Measurements from ENCODE around the gene OR10J1.

Gene OR10J1

GRCh38 chr1:159439422-159439821 is at the start of gene OR10J1:
OR10J1 (plus strand) TSS chr1:159439722; CDS start chr1:159439792, 70 bp downstream.
- no peaks in the 10 kb centered on the region for H3K27me3 ChIP-seq (replicated peaks; ENCODE audit: control insufficient read depth, insufficient read depth, low read length)
- H3K9me3 ChIP-seq (ENCODE audit: control insufficient read depth, low read length), result no peaks in the 10 kb centered on the region
- no peak within 1 kb of the TSS for H3K4me3 ChIP-seq (ENCODE audit: low read length)
- no peaks in the 10 kb centered on the region for H3K36me3 ChIP-seq (ENCODE audit: control insufficient read depth, insufficient read depth, low read length, severe bottlenecking)
- H3K9ac ChIP-seq (ENCODE audit: low read length), result no peak within 1 kb of the TSS
- H3K4me1 ChIP-seq (ENCODE audit: control insufficient read depth, insufficient read depth, low read length), result no peaks in the 10 kb centered on the region
- no peak for DNase-seq (ENCODE audit: low read depth)

GRCh38 chr1:159406821-159407220 is 32.7 kb upstream of the OR10J1 start:
- no peak for DNase-seq (ENCODE audit: low read depth)
- H3K4me1 ChIP-seq (ENCODE audit: control insufficient read depth, insufficient read depth, low read length), result no peaks in the 10 kb centered on the region
- no peak overlapping the region for H3K4me3 ChIP-seq (ENCODE audit: low read length)
- H3K9ac ChIP-seq (ENCODE audit: low read length), result no peak overlapping the region
- H3K27me3 ChIP-seq (replicated peaks; ENCODE audit: control insufficient read depth, insufficient read depth, low read length), result no peaks in the 10 kb centered on the region
- no peaks in the 10 kb centered on the region for H3K9me3 ChIP-seq (ENCODE audit: control insufficient read depth, low read length)
- H3K36me3 ChIP-seq (ENCODE audit: control insufficient read depth, insufficient read depth, low read length, severe bottlenecking), result no peaks in the 10 kb centered on the region

GRCh38 chr1:159408862-159409400 is 30.6 kb upstream of the OR10J1 start:
- Histone ChIP-seq H3K36me3 (ENCODE audit: control insufficient read depth, insufficient read depth, low read length, severe bottlenecking) (no peaks in the 10 kb centered on the region), H3K27me3 (replicated peaks; ENCODE audit: control insufficient read depth, insufficient read depth, low read length) (no peaks in the 10 kb centered on the region), H3K9me3 (ENCODE audit: control insufficient read depth, low read length) (no peaks in the 10 kb centered on the region), H3K4me3 (ENCODE audit: low read length) (no peak overlapping the region), H3K4me1 (ENCODE audit: control insufficient read depth, insufficient read depth, low read length) (no peaks in the 10 kb centered on the region), H3K9ac (ENCODE audit: low read length) (no peak overlapping the region)
- DNase-seq (ENCODE audit: low read depth), result no peak

- Histone ChIP-seq H3K9me3 (ENCODE audit: control insufficient read depth, low read length) (peaks cover 9% of the 10 kb centered on the region), H3K4me1 (ENCODE audit: control insufficient read depth, insufficient read depth, low read length) (no peaks in the 10 kb centered on the region), H3K4me3 (ENCODE audit: low read length) (no peak overlapping the region), H3K36me3 (ENCODE audit: control insufficient read depth, insufficient read depth, low read length, severe bottlenecking) (no peaks in the 10 kb centered on the region), H3K9ac (ENCODE audit: low read length) (no peak overlapping the region), H3K27me3 (replicated peaks; ENCODE audit: control insufficient read depth, insufficient read depth, low read length) (no peaks in the 10 kb centered on the region)
- DNase-seq (ENCODE audit: low read depth), result no peak
Observed at GRCh38 chr1:159421821-159422220, 17.7 kb upstream of the OR10J1 start.

GRCh38 chr1:159428536-159428935 is 11.0 kb upstream of the OR10J1 start:
- H3K36me3 ChIP-seq (ENCODE audit: control insufficient read depth, insufficient read depth, low read length, severe bottlenecking), result no peaks in the 10 kb centered on the region
- DNase-seq (ENCODE audit: low read depth), result no peak
- no peaks in the 10 kb centered on the region for H3K27me3 ChIP-seq (replicated peaks; ENCODE audit: control insufficient read depth, insufficient read depth, low read length)
- no peak overlapping the region for H3K9ac ChIP-seq (ENCODE audit: low read length)
- no peaks in the 10 kb centered on the region for H3K4me1 ChIP-seq (ENCODE audit: control insufficient read depth, insufficient read depth, low read length)
- no peaks in the 10 kb centered on the region for H3K9me3 ChIP-seq (ENCODE audit: control insufficient read depth, low read length)
- H3K4me3 ChIP-seq (ENCODE audit: low read length), result no peak overlapping the region

GRCh38 chr1:159429074-159429861 is 10.3 kb upstream of the OR10J1 start:
- no peak overlapping the region for H3K9ac ChIP-seq (ENCODE audit: low read length)
- no peaks in the 10 kb centered on the region for H3K36me3 ChIP-seq (ENCODE audit: control insufficient read depth, insufficient read depth, low read length, severe bottlenecking)
- no peaks in the 10 kb centered on the region for H3K9me3 ChIP-seq (ENCODE audit: control insufficient read depth, low read length)
- no peak overlapping the region for H3K4me3 ChIP-seq (ENCODE audit: low read length)
- H3K27me3 ChIP-seq (replicated peaks; ENCODE audit: control insufficient read depth, insufficient read depth, low read length), result no peaks in the 10 kb centered on the region
- H3K4me1 ChIP-seq (ENCODE audit: control insufficient read depth, insufficient read depth, low read length), result no peaks in the 10 kb centered on the region
- DNase-seq (ENCODE audit: low read depth), result peak; percentile 81

GRCh38 chr1:159430985-159431384 is 8.5 kb upstream of the OR10J1 start:
- H3K4me3 ChIP-seq (ENCODE audit: low read length), result no peak overlapping the region
- no peaks in the 10 kb centered on the region for H3K36me3 ChIP-seq (ENCODE audit: control insufficient read depth, insufficient read depth, low read length, severe bottlenecking)
- DNase-seq (ENCODE audit: low read depth), result no peak
- H3K9ac ChIP-seq (ENCODE audit: low read length), result no peak overlapping the region
- H3K4me1 ChIP-seq (ENCODE audit: control insufficient read depth, insufficient read depth, low read length), result no peaks in the 10 kb centered on the region
- H3K9me3 ChIP-seq (ENCODE audit: control insufficient read depth, low read length), result no peaks in the 10 kb centered on the region
- no peaks in the 10 kb centered on the region for H3K27me3 ChIP-seq (replicated peaks; ENCODE audit: control insufficient read depth, insufficient read depth, low read length)

GRCh38 chr1:159431904-159432303 is 7.6 kb upstream of the OR10J1 start, which contains the start of gene OR10J4:
OR10J4 (plus strand) TSS chr1:159432204.
- no peaks in the 10 kb centered on the region for H3K36me3 ChIP-seq (ENCODE audit: control insufficient read depth, insufficient read depth, low read length, severe bottlenecking)
- H3K9ac ChIP-seq (ENCODE audit: low read length), result no peak within 1 kb of the TSS
- no peak within 1 kb of the TSS for H3K4me3 ChIP-seq (ENCODE audit: low read length)
- no peak for DNase-seq (ENCODE audit: low read depth)
- H3K4me1 ChIP-seq (ENCODE audit: control insufficient read depth, insufficient read depth, low read length), result no peaks in the 10 kb centered on the region
- H3K9me3 ChIP-seq (ENCODE audit: control insufficient read depth, low read length), result no peaks in the 10 kb centered on the region
- H3K27me3 ChIP-seq (replicated peaks; ENCODE audit: control insufficient read depth, insufficient read depth, low read length), result no peaks in the 10 kb centered on the region

- Histone ChIP-seq H3K4me3 (ENCODE audit: low read length) (no peak overlapping the region), H3K27me3 (replicated peaks; ENCODE audit: control insufficient read depth, insufficient read depth, low read length) (no peaks in the 10 kb centered on the region), H3K36me3 (ENCODE audit: control insufficient read depth, insufficient read depth, low read length, severe bottlenecking) (no peaks in the 10 kb centered on the region), H3K9ac (ENCODE audit: low read length) (no peak overlapping the region), H3K4me1 (ENCODE audit: control insufficient read depth, insufficient read depth, low read length) (no peaks in the 10 kb centered on the region), H3K9me3 (ENCODE audit: control insufficient read depth, low read length) (no peaks in the 10 kb centered on the region)
- no peak for DNase-seq (ENCODE audit: low read depth)
Observed at GRCh38 chr1:159436469-159436868, 3.1 kb upstream of the OR10J1 start.

GRCh38 chr1:159441360-159441759 is 1.8 kb downstream of the OR10J1 start:
- no peak for DNase-seq (ENCODE audit: low read depth)
- no peak overlapping the region for H3K4me3 ChIP-seq (ENCODE audit: low read length)
- H3K27me3 ChIP-seq (replicated peaks; ENCODE audit: control insufficient read depth, insufficient read depth, low read length), result no peaks in the 10 kb centered on the region
- no peak overlapping the region for H3K9ac ChIP-seq (ENCODE audit: low read length)
- no peaks in the 10 kb centered on the region for H3K36me3 ChIP-seq (ENCODE audit: control insufficient read depth, insufficient read depth, low read length, severe bottlenecking)
- H3K9me3 ChIP-seq (ENCODE audit: control insufficient read depth, low read length), result no peaks in the 10 kb centered on the region
- no peaks in the 10 kb centered on the region for H3K4me1 ChIP-seq (ENCODE audit: control insufficient read depth, insufficient read depth, low read length)

- no peaks in the 10 kb centered on the region for H3K36me3 ChIP-seq (ENCODE audit: control insufficient read depth, insufficient read depth, low read length, severe bottlenecking)
- H3K4me1 ChIP-seq (ENCODE audit: control insufficient read depth, insufficient read depth, low read length), result no peaks in the 10 kb centered on the region
- no peak overlapping the region for H3K9ac ChIP-seq (ENCODE audit: low read length)
- DNase-seq (ENCODE audit: low read depth), result no peak
- H3K9me3 ChIP-seq (ENCODE audit: control insufficient read depth, low read length), result peaks cover 2% of the 10 kb centered on the region
- H3K27me3 ChIP-seq (replicated peaks; ENCODE audit: control insufficient read depth, insufficient read depth, low read length), result no peaks in the 10 kb centered on the region
- H3K4me3 ChIP-seq (ENCODE audit: low read length), result no peak overlapping the region
Observed at GRCh38 chr1:159442428-159442827, 2.9 kb downstream of the OR10J1 start.
